Central memory CD4-positive, alpha-beta T cell (primary cell): Measurements from ENCODE around the gene UMODL1.

Source experiments
- DNase-seq: peaks from one replicate; pipeline ENCODE4 v3.0.0; 2022

Gene UMODL1

DNA sequence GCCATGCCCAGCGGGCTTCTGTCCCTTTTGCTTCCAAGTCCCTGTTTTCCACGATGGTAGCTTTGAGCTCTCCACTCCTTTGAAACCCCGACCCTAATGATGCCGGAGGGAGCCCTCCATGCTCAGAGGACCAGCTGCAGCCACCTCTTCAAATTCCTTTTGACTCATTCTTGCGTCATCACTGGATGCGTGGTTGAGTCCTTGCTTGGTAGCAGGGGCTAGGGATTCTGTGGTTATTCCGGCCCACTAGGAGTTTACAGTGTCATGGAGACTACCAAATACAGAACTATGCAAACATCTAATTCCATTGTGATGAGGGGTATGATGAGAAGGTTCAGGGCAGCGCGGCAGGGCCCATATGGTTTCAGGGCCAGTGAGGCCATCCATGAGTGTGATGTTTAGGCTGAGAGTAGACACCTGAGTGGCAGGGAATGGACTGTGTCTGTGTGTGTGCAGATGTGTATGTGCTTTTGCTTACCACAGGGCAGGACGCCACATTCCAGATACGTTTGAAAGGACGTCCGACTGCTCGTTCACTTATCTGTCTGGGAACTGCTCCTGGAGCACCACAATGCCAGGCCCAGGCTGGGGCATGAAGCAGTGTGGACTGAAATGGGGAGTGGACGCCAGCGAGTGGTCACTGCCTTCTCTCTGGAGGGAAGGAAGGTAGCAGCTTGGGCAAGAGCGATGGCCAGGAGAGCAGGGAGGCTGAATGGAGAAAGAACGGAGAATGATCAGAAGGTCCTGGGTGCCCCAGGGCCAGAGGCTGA, 30.5 kb upstream of the UMODL1 start:
- no peak for DNase-seq

DNA sequence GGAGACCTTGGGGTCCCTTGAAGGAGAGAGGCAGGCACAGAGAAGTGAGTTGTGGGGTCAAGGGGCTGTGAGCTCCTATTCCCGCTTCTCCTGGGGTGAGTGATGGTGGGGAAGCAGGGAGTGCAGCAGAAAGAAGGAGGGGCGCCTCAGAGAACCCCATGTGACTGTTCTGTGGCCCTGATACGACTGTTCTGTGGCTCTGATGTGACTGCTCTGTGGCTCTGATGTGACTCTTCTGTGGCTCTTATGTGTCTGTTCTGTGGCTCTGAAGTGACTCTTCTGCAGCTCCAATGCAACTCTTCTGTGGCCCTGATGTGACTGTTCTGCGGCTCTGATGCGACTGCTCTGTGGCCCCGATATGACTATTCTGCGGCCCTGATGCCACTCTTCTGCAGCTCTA, 29.9 kb upstream of the UMODL1 start:
- DNase-seq: no peak

GRCh38 chr21:42041711-42042110, 29.4 kb upstream of the UMODL1 start:
- DNase-seq: no peak

GRCh38 chr21:42042651-42043050, 28.5 kb upstream of the UMODL1 start:
- DNase-seq: no peak

GRCh38 chr21:42043201-42043895, 27.8 kb upstream of the UMODL1 start:
- no peak for DNase-seq

DNA sequence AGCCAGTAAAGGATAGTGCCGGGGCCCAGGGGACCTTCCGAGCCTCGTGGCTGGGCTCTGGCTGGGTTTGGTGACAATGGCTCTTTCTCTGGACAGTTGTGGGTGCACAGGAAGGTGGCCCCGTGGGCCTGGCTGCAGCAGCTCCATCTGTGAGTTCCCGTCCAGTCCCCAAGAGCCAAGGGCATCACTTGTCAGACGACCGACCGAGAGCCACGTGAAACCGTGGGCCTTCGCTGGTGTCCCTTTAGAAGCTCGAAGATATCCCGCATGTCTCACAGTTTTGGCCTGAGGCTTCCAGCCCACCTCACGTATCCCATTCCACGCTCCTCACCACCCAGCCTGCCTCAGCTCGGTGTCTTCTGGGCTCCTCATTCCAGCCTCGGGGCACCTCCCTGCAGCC, 27.2 kb upstream of the UMODL1 start:
- no peak for DNase-seq

DNA sequence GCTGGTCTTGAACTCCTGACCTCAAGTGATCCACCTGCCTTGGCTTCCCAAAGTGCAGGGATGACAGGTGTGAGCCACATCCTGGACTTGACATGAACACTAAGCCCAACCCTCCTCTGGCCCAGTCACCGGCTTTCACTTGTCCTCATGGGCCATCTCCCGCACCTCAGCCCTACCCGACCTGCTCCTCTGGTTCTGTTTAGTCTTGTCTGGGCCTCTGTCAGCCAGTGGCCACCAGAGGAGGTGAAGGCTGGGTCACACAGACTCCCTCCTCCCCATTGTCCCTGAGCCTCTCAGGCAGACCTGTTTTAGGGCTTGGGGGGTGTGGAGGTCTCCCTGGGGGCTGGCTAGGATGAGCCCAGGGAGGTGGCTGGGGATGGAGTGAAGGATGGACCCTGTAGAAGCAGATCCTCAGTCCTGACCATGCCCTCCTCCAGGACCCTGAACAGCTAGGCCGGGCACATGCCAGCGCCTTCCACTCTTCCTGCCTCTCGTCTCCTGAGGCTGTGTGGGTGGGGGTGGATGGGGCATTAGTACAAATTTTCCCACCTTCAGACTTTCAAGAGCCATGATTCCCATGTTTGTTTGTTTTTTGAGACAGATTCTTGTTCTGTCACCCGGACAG, 26.1 kb upstream of the UMODL1 start:
- DNase-seq: no peak

- DNase-seq: no peak
These were observed 23.1 kb upstream of the UMODL1 start for GRCh38 chr21:42047821-42048613.

DNA sequence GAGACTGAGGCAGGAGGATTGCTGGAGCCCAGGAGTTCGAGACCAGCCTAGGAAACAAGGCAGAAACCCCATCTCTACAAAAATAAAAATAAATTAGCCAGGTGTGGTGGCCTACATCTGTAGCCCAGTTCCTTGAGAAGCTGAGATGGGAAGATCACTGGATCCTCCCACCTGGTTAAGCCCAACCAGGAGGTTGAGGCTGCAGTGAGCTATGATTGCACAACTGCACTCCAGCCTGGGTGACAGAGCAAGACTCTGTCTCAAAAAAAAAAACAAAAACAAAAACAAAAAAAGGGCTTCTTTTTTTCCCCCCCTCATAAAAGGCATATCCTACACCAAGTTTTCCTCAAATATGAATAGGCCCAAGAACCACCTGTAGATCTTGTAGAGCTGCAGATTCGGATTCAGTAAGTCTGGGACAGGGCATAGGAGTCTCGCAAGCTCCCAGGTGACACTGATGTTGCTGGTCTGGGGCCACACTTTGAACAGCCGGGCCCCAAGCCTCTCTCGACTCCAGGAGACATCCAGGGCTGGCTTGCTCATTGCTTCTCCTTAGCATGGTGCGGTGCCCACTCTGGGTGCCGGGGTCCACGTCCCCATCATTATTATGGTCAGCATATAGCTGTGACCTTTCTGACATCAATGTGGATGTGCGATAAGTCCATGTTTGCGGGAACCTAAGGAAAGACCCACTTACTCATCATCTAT, 22.1 kb upstream of the UMODL1 start:
- DNase-seq: no peak

- DNase-seq: no peak
These were observed 21.3 kb upstream of the UMODL1 start for GRCh38 chr21:42049578-42050430.

GRCh38 chr21:42051788-42052187, 19.3 kb upstream of the UMODL1 start:
- DNase-seq: no peak

GRCh38 chr21:42055425-42055824, 15.7 kb upstream of the UMODL1 start:
- DNase-seq: no peak

DNA sequence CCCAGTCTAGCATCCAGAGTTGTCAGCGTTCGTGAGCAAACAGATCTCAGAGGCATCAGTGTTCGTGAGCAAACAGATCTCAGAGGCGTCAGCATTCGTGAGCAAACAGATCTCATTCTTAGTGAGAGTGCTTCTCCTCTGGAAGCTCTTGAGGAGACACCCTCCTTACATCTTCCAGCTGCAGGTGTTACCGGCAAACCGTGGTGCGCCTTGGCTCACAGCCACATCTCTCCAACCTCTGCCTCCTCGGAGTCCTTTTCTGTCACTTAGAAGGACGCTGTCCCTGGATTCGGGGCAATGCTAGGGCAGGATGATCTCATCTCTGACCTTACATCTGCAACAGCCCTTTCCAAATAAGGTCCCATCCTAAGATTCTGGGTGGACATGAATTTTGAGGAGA, 14.6 kb upstream of the UMODL1 start:
- no peak for DNase-seq

GRCh38 chr21:42056996-42057689, 14.0 kb upstream of the UMODL1 start:
- DNase-seq: no peak

DNA sequence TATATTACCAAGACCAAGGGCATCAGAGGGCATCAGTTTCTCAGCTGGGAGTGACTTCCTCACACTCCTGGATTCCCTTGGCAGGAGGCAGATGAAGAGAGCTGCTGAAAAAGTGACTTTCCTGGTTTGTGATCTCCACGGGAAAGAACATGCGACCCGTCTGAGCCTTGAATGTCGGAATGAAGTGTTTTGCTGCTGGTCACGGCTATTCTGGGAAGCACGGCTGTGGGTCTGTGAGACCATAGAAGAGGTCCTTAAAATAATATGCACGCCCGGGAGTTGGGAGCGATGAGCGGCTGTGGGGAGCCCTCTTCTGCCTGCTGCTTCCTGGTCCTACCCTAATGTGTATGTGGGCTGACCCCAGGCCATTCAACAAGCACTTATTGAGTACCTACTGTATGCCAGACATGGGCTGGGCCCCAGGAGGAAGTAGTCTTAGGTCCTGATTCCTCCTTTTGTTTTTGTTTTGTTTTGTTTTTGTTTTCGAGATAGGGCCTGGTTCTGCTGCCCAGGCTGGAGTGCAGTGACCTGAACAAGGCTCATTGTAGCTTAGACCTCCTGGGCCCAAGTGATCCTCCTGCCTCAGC, 13.2 kb upstream of the UMODL1 start:
- DNase-seq: no peak

DNA sequence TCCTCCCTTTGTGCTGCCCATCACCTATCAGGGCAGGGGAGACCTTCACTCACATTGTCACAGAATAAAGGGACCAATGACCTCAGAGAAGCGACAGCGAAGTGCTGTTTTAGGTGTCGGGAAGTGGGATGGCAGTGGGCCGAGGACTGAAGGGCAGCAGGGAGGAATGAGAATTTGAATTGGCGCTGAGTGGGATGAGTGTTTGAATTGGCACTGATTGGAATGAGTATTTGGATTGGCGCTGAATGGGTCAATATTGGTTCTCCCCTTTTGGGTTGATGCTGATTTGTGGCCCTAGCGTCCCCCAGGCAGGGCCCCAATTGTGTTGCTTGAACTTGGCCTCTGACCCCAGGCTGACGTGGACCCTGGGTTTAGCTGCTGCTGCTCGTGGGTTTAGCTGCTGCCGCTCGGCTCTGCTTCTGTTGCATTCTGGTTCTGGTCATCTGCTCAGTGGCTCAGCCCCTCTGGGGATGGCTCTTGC, 12.4 kb upstream of the UMODL1 start:
- no peak for DNase-seq

DNA sequence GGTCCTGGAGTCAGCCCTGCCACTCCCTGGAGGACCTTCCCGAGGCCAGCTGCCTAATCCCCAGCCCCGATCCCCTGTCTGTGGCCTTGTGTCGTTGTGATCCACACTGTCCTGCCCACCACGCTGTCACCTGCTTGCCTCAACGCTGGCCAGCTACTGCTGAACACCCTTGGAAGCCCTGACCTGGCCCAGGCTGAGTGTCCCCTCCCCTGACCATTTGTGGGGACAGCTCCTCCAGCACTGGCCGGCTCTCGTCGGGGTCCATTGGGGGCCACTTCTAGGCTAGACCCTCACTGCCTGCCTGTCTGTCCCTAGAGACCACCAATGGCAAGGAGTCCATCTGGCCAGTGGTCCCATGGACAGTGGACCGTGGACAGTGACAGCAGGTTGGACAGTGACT, 12.0 kb upstream of the UMODL1 start:
- no peak for DNase-seq

GRCh38 chr21:42059721-42060120, 11.4 kb upstream of the UMODL1 start:
- no peak for DNase-seq

DNA sequence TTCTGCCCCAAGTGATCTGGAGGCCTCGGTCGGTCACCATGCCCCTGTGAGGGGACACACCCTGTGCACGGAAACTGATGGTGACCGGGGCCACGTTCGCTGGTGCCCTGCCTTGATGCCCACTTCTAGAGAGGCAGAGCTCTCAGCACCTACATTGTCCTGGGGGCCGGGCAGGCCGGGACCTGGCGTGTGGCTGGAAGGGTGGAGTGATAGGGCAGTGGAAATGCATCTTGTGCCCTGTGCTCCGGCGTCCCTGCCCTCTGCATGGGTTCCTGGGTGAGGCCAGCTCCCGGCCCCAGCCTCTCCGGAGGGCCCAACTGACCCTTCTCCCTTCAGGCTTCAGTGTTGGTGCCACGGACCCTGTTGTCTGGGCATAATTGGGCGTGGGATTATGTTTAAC, 11.0 kb upstream of the UMODL1 start:
- DNase-seq: no peak
